Amniotic stem cell (primary cell): ENCODE measurements around the gene ACTL8.

Source experiments
- DNase-seq: peaks from one replicate; lab custom pipeline; 2025; lab: John Stamatoyannopoulos, UW

The ACTL8 gene

GRCh38 chr1:17875882-17876280 is 120.7 kb downstream of the ACTL8 start:
- DNase-seq, result no peak
